Activated naive CD4-positive, alpha-beta T cell treated with anti-CD3 and anti-CD28 coated beads, Interleukin-2, amount 50 U/mL, for 24 hours (primary cell): ENCODE measurements around the gene NGDN.
A peak's percentile ranks its signal among the peaks of the same experiment; 100 is the strongest.
"Not testable (repeated sequence)": the region's sequence is repeated elsewhere in the genome, so short reads cannot be mapped to it uniquely, and the experiment has no call there.

Source experiments
- H3K27ac Mint-ChIP-seq: one replicate; pipeline ENCODE4 v1.8.0; 2021; ENCODE audit warnings: mild to moderate bottlenecking, mixed read lengths
- H3K27me3 Mint-ChIP-seq: one replicate; pipeline ENCODE4 v1.8.0; 2021; ENCODE audit warnings: mixed read lengths
- H3K36me3 Mint-ChIP-seq: one replicate; pipeline ENCODE4 v1.8.0; 2021; ENCODE audit warnings: mixed read lengths
- H3K4me1 Mint-ChIP-seq: one replicate; pipeline ENCODE4 v1.8.0; 2021; ENCODE audit warnings: mixed read lengths
- H3K4me3 Mint-ChIP-seq: one replicate; pipeline ENCODE4 v1.8.0; 2021; ENCODE audit warnings: mild to moderate bottlenecking, mixed read lengths
- H3K9me3 Mint-ChIP-seq: one replicate; pipeline ENCODE4 v1.8.0; 2021; ENCODE audit warnings: mixed read lengths

Gene NGDN, protein sequence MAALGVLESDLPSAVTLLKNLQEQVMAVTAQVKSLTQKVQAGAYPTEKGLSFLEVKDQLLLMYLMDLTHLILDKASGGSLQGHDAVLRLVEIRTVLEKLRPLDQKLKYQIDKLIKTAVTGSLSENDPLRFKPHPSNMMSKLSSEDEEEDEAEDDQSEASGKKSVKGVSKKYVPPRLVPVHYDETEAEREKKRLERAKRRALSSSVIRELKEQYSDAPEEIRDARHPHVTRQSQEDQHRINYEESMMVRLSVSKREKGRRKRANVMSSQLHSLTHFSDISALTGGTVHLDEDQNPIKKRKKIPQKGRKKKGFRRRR

DNA sequence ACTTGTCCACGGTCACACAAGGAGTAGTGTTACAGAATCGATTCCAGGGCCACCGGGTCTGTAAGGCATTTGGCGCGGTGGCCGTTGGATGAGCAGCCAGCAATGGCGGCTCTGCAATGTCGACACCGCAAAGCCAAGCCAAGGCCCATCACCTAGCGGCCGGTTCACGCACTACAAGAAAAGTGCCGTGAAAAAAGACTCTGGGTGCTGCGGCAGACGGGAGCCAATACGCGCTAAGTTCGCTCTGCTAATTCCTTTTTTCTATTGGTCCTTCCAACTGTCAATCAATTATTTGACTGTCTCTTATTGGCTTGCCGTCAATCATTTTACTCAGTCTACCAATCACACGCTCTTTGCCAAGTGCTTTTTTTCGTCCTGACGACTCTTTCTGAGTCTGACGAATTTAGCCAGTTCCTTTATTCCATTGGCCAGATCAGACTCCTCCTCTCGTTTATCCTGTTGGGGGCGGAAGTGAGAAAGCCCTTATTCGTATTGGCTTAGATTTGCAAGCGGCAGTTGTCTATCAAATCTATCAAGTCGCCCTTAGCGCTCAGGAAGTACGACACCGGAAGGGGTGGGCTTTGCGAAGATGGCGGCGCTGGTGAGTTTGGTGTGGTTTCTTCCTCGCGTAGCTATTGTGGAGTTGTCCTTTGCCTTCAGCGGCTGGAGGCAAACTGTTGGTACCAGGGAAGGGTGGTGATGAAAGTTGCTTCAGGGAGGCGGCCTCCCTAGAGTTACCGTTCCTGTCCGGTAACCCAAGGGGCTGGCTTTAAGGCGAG is at the start of gene NGDN:
NGDN (plus strand) TSS at position 577 of the 779 bp plus-strand sequence; CDS start at position 590, 13 bp downstream.
- H3K36me3 Mint-ChIP-seq = peaks cover 6% of the 10 kb centered on the region
- H3K4me1 Mint-ChIP-seq = peaks cover 12% of the 10 kb centered on the region
- peak within 1 kb of the TSS; percentile 23 for H3K27ac Mint-ChIP-seq
- H3K27me3 Mint-ChIP-seq = no peaks in the 10 kb centered on the region
- no peak within 1 kb of the TSS for H3K4me3 Mint-ChIP-seq
- H3K9me3 Mint-ChIP-seq = no peaks in the 10 kb centered on the region

DNA sequence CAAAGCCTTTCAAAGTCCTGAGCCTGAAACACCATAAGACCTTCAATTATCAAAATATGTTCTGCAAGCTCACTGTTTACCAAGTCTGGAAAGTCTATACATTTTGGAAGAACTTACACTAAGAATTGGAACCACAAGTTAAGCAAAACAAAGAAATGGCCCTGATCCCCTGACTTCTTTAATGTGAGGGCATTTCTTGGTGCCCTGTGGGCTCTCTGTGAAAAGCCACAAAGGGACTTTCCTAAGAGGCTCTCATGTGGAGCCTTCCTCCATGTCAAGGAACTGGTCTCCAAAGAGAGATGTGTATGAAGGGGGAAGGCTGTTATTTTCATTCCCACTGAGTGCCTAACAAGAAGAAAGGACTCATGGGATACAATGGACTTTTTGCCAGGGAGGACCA is 47.9 kb upstream of the NGDN start:
- H3K27ac Mint-ChIP-seq = no peak overlapping the region

DNA sequence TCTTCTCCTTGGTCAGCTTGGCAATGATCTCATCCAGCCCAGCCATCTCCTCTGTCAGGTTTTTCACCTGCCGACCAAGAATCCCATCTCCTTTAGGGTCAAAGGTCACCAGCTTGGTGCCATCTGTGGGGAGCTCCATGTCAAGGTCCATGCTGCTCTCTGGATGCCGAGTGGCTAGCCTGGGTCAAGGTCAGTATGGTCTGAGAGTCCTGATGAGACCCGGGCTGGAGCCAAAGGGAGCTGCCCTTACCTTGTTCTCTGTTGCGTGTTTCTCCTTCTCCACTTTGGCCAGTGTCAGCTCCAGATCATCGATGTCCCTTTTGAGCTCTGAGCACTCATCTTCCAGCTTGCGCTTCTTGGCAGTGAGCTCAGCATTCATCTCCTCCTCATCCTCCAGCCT is 45.8 kb upstream of the NGDN start:
- peaks cover 1% of the 10 kb centered on the region for H3K27me3 Mint-ChIP-seq
- no peak overlapping the region for H3K4me3 Mint-ChIP-seq
- H3K9me3 Mint-ChIP-seq = no peaks in the 10 kb centered on the region
- no peaks in the 10 kb centered on the region for H3K36me3 Mint-ChIP-seq
- H3K27ac Mint-ChIP-seq = peak overlapping the region; percentile 33
- no peaks in the 10 kb centered on the region for H3K4me1 Mint-ChIP-seq

More for the DNA sequence above, 47.9 kb upstream of the NGDN start:
- Mint-ChIP-seq H3K36me3 (no peaks in the 10 kb centered on the region), H3K27me3 (no peaks in the 10 kb centered on the region), H3K4me1 (no peaks in the 10 kb centered on the region), H3K9me3 (no peaks in the 10 kb centered on the region), H3K4me3 (no peak overlapping the region)

DNA sequence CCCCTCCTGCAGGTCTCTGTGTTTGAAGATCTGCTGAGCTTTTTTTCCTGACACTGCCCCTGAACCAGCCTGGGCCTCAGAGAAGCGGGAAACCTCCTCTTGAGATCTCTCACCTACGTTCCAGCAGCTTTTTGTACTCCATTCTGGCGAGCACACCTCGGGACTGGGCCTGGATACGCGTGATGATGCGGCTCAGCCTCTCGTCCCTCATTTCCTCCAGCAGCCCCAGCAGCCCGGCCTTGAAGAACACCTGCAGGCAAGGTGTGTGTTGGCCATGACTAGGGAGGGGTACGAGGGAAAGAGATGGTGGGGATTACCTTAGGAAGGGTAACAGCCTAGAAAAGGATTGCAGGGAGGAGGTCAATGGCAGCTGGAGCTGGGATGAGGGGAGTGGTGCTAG is 44.3 kb upstream of the NGDN start:
- H3K36me3 Mint-ChIP-seq = no peaks in the 10 kb centered on the region
- H3K4me3 Mint-ChIP-seq = no peak overlapping the region
- peaks cover 1% of the 10 kb centered on the region for H3K27me3 Mint-ChIP-seq
- H3K9me3 Mint-ChIP-seq = no peaks in the 10 kb centered on the region
- H3K4me1 Mint-ChIP-seq = no peaks in the 10 kb centered on the region
- no peak overlapping the region for H3K27ac Mint-ChIP-seq

DNA sequence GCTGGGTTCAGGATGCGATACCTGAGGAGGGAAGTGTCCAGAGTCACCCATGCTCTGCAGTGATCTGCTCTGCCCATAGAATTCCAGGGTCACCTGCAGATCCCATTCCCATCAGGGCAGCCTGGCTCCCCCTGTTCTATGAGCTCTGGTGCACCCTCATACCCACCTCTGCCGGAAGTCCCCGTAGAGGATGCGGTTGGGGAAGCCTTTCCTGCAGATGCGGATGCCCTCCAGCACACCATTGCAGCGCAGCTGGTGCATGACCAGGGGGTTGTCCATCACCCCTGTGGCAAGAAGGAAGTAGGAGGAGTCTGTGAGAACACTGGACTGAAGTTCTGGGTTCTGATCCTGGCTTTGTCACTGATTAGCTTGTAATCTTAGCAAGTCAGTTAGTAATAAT is 43.7 kb upstream of the NGDN start:
- not testable (repeated sequence) for H3K9me3 Mint-ChIP-seq, H3K36me3 Mint-ChIP-seq, H3K27me3 Mint-ChIP-seq, H3K4me3 Mint-ChIP-seq, H3K27ac Mint-ChIP-seq, H3K4me1 Mint-ChIP-seq

DNA sequence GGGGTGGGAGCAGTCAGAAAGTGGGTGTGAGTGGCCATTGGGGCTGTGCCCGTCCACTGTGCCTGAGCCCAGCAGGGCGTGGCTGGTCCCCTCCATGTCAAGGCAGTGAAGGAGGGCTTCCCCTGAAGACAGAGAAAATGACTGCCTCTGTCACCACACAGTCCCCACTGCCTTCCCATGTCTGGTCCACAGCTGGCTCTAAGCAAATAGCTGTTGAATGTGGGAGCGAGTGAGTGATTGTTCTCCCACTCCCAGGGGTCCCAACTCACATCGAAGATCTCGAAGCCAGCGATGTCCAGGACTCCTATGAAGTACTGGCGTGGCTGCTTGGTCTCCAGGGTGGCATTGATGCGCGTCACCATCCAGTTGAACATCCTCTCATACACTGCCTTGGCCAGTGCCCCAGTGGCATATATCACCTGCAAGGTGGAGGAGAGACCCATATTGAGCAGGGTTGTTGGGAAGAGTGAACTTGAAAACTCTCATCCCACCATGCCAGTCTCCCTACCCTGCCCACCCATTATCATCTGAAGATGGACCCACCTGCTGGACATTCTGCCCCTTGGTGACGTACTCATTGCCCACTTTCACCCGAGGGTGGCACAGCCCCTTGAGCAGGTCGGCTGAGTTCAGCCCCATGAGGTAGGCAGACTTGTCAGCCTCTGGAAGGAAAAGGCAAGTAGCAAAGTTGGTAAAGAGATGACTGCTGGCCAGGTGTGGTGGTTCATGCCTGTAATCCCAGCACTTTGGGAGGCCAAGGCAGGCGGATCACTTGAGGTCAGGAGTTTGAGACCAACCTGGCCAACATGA is 40.6 kb upstream of the NGDN start:
- Mint-ChIP-seq H3K9me3 (no peaks in the 10 kb centered on the region), H3K27ac (no peak overlapping the region), H3K27me3 (peaks cover 3% of the 10 kb centered on the region), H3K4me3 (no peak overlapping the region), H3K36me3 (no peaks in the 10 kb centered on the region), H3K4me1 (no peaks in the 10 kb centered on the region)

DNA sequence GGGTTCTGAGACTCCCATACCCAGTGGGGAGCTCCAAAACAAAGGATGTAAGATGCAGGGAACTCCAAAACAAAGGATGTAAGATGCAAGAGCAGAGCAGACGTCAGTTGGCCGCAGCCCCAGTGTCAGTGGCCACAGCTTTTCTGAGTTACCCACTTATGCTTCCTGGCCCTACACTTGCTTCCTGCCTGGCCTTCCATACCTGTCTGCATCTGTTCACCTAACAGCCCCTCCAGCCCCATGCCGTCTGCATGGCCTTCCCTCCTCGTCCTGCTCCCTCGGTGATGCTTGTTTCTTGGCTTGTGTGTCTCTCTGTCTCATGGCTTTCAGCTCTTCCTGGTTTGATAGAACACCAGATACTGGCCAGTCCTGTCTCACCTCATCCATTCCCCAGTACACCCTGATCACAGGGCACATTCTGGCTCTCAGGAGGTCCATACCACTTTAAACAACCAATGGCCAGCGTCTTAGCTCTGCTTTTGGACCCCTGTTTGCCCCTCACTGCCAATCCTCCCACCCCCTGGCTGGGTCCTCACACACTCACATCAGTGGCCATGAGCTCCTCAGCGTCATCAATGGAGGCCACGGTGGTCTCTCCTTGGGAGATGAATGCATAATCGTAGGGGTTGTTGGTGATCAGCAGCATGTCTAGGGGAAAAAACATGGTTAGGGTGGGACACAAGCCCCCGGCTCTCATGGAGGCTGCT is 39.3 kb upstream of the NGDN start:
- Mint-ChIP-seq H3K36me3 (no peaks in the 10 kb centered on the region), H3K27ac (no peak overlapping the region), H3K4me3 (no peak overlapping the region), H3K4me1 (no peaks in the 10 kb centered on the region), H3K27me3 (peaks cover 3% of the 10 kb centered on the region), H3K9me3 (no peaks in the 10 kb centered on the region)

DNA sequence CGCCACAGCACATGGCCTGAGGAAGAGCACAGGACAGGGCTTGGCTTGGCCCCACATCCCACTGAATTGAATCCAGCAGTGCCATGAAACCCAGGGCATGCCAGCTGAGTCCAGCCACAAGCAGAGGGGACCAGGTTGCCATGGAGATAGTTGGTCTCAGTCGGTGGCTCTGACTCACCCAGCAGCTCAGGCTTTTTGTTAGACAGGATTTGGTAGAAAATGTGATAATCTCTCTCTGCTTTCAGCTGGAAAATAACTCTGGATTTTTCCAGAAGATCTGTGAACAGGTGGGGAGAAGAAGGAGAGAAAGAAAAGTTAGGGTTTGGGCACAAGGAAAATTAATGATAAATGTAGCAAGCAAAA is 38.8 kb upstream of the NGDN start:
- H3K4me3 Mint-ChIP-seq = no peak overlapping the region
- no peaks in the 10 kb centered on the region for H3K4me1 Mint-ChIP-seq
- no peaks in the 10 kb centered on the region for H3K9me3 Mint-ChIP-seq
- H3K27ac Mint-ChIP-seq = no peak overlapping the region
- no peaks in the 10 kb centered on the region for H3K36me3 Mint-ChIP-seq
- peaks cover 3% of the 10 kb centered on the region for H3K27me3 Mint-ChIP-seq

DNA sequence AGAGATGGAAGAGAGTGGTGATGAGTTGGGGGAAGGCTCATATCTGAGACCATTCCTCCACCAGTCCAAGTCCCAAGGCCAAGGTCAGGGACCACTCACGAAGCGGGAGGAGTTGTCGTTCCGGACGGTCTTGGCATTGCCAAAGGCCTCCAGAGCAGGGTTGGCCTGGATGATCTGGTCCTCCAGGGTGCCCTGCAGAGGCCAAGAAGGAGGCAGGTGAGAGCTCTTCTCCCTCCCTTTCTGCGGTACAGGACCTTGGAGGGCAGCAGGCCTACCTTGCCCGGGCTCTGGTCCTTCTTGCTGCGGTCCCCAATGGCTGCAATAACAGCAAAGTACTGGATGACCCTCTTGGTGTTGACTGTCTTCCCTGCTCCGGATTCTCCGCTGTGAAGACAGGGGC is 38.0 kb upstream of the NGDN start:
- Mint-ChIP-seq H3K27ac (no peak overlapping the region), H3K27me3 (peaks cover 3% of the 10 kb centered on the region), H3K4me1 (no peaks in the 10 kb centered on the region), H3K4me3 (no peak overlapping the region), H3K9me3 (no peaks in the 10 kb centered on the region), H3K36me3 (no peaks in the 10 kb centered on the region)

DNA sequence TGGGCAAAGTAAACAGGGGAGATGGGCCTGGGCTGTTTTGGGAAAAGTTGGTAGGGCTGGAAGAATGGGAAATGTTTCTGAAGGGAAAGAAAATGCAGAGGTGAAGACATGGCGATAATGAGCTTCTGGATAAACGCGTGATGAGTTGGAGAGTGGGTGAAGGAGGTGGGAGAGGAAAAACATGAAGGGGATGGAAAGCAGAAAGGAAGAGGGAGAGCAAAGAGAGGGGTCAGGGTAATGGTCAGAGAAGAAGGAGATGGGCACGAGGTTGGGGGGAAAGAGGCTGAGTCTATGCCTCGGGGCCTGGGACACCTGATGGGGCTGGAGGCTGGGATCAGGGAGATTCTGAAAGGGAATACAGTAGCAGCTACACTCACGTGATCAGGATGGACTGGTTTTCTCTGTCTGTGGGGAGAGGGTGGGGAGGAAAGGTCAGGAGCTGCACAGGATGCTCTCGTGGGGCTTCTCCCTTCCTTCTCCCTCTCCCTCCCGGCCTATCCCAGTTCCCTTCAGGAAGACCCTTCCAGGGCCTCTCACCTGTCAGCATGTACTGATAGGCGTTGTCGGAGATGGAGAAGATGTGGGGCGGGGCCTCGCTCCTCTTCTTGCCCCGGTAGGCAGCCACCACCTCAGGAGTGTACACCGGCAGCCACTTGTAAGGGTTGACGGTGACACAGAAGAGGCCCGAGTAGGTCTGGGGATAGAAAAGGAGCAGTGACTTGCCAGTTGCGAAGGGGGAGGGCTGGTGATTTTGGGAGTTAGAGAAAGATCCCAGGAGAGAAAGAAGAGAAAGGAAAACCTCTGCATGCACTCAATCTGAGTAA is 37.2 kb upstream of the NGDN start:
- no peak overlapping the region for H3K27ac Mint-ChIP-seq
- H3K4me1 Mint-ChIP-seq = no peaks in the 10 kb centered on the region
- H3K36me3 Mint-ChIP-seq = no peaks in the 10 kb centered on the region
- peaks cover 3% of the 10 kb centered on the region for H3K27me3 Mint-ChIP-seq
- H3K9me3 Mint-ChIP-seq = no peaks in the 10 kb centered on the region
- H3K4me3 Mint-ChIP-seq = no peak overlapping the region

DNA sequence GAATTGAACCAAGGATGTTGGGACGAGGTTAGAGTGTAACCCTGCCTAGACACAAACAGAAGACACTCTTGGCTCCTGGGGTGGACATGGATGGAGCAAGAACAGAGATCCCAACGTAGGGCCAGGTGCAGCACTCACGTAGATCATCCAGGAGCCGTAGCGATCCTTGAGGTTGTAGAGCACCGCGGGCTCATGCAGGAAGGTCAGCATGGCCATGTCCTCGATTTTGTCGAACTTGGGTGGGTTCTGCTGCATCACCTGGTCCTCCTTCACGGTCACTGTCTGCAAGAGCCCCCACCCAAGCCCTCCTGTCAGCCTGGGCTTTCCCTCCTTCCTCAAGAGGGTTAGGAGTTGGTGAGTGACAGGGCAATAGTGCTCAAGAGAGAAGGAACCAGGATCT is 36.6 kb upstream of the NGDN start:
- Mint-ChIP-seq H3K9me3 (no peaks in the 10 kb centered on the region), H3K27me3 (peaks cover 2% of the 10 kb centered on the region), H3K4me1 (no peaks in the 10 kb centered on the region), H3K27ac (no peak overlapping the region), H3K36me3 (no peaks in the 10 kb centered on the region), H3K4me3 (no peak overlapping the region)

DNA sequence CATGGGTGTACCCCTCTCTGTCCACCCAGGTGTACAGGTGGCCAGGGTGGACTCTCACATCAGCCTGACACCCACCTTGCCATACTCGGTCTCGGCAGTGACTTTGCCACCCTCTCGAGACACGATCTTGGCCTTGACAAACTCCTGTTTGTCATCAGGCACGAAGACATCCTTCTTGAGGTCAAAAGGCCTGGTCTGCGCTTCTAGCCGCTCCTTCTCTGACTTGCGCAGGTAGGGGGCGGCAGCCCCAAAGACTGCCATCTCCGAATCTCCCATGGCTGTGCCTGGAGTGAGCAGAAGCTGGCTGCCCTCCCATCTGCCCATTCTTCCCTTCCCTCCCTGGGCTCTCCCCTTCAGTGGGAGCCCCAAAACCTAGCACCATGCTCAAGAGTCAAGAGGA is 36.0 kb upstream of the NGDN start:
- Mint-ChIP-seq H3K4me1 (no peaks in the 10 kb centered on the region), H3K27ac (no peak overlapping the region), H3K27me3 (peaks cover 2% of the 10 kb centered on the region), H3K9me3 (no peaks in the 10 kb centered on the region), H3K4me3 (no peak overlapping the region), H3K36me3 (no peaks in the 10 kb centered on the region)

DNA sequence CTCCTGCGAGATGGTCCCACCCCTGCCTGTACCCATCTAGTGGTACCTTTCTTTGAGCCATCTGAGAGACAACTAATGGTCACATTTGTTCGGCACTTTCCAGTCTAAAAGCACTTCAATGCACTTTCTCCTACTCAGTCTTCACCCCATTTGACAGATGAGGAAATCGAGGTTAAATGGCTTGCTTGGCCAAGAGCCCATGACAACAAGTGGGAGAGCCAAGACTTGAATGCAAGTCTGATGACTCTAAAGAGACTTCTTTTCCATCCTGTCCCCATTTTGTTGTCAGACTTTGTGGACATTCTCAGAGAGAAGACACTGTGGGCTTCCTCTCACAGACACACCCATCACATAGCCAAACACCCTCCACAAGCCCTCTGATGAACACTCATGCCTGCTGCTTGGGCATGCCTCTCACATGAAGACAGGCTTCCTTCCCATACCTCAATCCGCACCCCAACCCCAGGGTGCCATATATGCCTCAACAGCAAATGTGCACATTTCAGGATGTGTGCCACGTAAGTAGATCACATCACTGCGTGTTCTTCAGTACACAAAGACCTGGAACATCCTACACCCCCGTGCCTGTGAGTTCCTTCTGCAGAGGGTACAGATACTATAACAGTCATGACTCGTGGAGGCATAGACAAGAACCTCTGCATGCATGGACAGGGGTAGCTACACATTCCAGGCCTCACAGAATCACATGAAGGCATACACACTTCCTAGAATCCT is 34.8 kb upstream of the NGDN start:
- Mint-ChIP-seq H3K36me3 (no peaks in the 10 kb centered on the region), H3K27me3 (peaks cover 2% of the 10 kb centered on the region), H3K27ac (no peak overlapping the region), H3K9me3 (no peaks in the 10 kb centered on the region), H3K4me3 (no peak overlapping the region), H3K4me1 (no peaks in the 10 kb centered on the region)

DNA sequence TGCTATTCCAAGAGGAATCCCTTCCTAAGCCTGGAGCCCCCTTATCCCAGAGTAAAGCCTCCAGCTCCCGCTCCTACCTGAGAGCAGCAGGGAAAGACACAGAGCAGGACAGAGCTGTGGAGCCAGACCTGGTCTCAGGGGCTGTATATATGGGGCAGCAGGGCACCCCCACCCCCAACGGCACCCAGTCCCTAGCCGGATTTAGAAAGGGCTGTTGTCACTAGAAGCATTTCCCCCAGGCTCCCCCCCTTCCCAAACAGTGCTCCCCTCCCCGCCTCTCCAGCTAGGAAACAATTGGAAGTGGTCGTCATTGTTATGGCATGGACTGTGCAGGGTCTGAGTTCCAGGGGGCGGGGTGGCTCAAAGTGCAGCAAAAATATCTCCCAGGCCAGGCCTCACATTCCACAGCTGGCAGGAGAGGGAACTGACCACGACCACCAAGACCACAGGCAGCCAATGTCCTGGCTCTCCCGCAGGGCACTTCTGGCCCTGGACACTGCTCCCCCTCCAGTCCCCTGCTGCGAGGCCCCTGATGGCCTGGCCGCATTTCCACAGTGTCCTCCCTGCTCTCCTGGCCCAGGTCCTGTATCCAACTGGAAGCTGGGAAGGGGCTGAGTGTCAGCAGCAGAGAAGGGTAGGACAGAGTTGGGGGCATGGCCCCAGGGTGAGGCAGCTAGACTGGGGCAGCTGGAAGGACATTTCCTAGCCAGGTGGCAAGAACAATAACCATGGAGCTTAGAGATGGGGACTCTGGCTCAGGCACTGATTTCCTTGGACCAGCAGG is 33.8 kb upstream of the NGDN start, which contains the start of gene MYH7:
MYH7 (minus strand) TSS at position 118 of the 784 bp plus-strand sequence. CDS start 1,928 bp downstream, outside the sequence.
- no peaks in the 10 kb centered on the region for H3K4me1 Mint-ChIP-seq
- no peak within 1 kb of the TSS for H3K27ac Mint-ChIP-seq
- peaks cover 2% of the 10 kb centered on the region for H3K27me3 Mint-ChIP-seq
- H3K9me3 Mint-ChIP-seq = no peaks in the 10 kb centered on the region
- H3K4me3 Mint-ChIP-seq = no peak within 1 kb of the TSS
- H3K36me3 Mint-ChIP-seq = no peaks in the 10 kb centered on the region
